GM12892 (cell line): ENCODE measurements around the gene GRID1.

Experiments used
- POLR2A ChIP-seq: IDR thresholded peaks from 2 replicates; pipeline ENCODE4 v1.6.1; 2011; ENCODE audit warnings: low read depth, low read length, control low read depth
- POLR2AphosphoS5 ChIP-seq: IDR thresholded peaks from 2 replicates; pipeline ENCODE4 v1.6.1; 2011; ENCODE audit warnings: low read depth, low read length, control low read depth
- TAF1 ChIP-seq: IDR thresholded peaks from 2 replicates; pipeline ENCODE4 v1.6.1; 2011; ENCODE audit warnings: low read depth, mild to moderate bottlenecking, control low read depth, low read length, borderline replicate concordance

- no peak for TF ChIP-seq POLR2A
- no peak for TF ChIP-seq POLR2AphosphoS5
- TF ChIP-seq TAF1, result no peak
Observed at GRCh38 chr10:86206240-86206579, 160.4 kb downstream of the GRID1 start.
